Measurements from ENCODE around the gene POLDIP3.

GRCh38 chr22:42648017-42648367 is 33.3 kb upstream of the POLDIP3 start:
- TF ChIP-seq EZH2 (IDR thresholded peaks at IDR 0.05) = no peak
- TF ChIP-seq, protein P1, sequence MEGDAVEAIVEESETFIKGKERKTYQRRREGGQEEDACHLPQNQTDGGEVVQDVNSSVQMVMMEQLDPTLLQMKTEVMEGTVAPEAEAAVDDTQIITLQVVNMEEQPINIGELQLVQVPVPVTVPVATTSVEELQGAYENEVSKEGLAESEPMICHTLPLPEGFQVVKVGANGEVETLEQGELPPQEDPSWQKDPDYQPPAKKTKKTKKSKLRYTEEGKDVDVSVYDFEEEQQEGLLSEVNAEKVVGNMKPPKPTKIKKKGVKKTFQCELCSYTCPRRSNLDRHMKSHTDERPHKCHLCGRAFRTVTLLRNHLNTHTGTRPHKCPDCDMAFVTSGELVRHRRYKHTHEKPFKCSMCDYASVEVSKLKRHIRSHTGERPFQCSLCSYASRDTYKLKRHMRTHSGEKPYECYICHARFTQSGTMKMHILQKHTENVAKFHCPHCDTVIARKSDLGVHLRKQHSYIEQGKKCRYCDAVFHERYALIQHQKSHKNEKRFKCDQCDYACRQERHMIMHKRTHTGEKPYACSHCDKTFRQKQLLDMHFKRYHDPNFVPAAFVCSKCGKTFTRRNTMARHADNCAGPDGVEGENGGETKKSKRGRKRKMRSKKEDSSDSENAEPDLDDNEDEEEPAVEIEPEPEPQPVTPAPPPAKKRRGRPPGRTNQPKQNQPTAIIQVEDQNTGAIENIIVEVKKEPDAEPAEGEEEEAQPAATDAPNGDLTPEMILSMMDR (IDR thresholded peaks at IDR 0.05 in 2 of 3, conservative IDR thresholded peaks at IDR 0.05 in 1 of 3; ENCODE audit: borderline replicate concordance in 1 of 3, insufficient read depth in 1 of 3, low read depth in 2 of 3, low read length in 2 of 3) = no peak
- no peak for TF ChIP-seq POLR2A (IDR thresholded peaks at IDR 0.05; ENCODE audit: borderline replicate concordance, extremely low read depth, insufficient read depth, insufficient read length)
- TF ChIP-seq ELF1 (IDR thresholded peaks at IDR 0.05; ENCODE audit: borderline replicate concordance, low read depth) = no peak
- TF ChIP-seq, protein P2, sequence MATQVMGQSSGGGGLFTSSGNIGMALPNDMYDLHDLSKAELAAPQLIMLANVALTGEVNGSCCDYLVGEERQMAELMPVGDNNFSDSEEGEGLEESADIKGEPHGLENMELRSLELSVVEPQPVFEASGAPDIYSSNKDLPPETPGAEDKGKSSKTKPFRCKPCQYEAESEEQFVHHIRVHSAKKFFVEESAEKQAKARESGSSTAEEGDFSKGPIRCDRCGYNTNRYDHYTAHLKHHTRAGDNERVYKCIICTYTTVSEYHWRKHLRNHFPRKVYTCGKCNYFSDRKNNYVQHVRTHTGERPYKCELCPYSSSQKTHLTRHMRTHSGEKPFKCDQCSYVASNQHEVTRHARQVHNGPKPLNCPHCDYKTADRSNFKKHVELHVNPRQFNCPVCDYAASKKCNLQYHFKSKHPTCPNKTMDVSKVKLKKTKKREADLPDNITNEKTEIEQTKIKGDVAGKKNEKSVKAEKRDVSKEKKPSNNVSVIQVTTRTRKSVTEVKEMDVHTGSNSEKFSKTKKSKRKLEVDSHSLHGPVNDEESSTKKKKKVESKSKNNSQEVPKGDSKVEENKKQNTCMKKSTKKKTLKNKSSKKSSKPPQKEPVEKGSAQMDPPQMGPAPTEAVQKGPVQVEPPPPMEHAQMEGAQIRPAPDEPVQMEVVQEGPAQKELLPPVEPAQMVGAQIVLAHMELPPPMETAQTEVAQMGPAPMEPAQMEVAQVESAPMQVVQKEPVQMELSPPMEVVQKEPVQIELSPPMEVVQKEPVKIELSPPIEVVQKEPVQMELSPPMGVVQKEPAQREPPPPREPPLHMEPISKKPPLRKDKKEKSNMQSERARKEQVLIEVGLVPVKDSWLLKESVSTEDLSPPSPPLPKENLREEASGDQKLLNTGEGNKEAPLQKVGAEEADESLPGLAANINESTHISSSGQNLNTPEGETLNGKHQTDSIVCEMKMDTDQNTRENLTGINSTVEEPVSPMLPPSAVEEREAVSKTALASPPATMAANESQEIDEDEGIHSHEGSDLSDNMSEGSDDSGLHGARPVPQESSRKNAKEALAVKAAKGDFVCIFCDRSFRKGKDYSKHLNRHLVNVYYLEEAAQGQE (IDR thresholded peaks at IDR 0.05; ENCODE audit: low read depth) = no peak
